ENCODE data around the gene SNX30.

The SNX30 gene

DNA sequence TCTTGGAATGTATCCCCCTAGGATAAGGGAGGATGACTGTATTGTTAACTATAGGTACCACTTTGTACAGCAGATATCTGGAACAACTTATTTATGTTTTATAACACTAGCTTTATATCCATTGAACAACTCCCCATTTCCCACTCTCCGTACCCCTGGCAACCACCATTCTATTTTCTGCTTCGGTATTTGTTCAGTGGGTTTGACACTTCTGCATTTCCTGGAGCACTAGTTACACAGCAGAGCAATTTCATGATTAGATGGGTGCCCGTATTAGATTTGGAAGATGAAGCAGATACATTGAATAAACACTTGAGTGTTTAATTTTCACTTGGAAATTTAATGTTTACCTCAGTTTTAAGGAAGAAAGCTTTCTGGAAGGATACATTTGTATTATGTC, 72.7 kb downstream of the SNX30 start:
- H3K9me3 ChIP-seq (ENCODE audit: insufficient read depth, low read depth, low read length), result no peaks in the 10 kb centered on the region
- no peaks in the 10 kb centered on the region for H3K9me2 ChIP-seq (replicated peaks; ENCODE audit: low read depth, low read length)
- H3K4me1 ChIP-seq (ENCODE audit: insufficient read depth, low read length, poor library complexity, severe bottlenecking), result no peaks in the 10 kb centered on the region
- no peaks in the 10 kb centered on the region for H3K79me2 ChIP-seq (ENCODE audit: insufficient read depth, low read length)
- no peak overlapping the region for H3K4me3 ChIP-seq (ENCODE audit: low read length, poor library complexity, severe bottlenecking)
- H3K4me2 ChIP-seq (ENCODE audit: low read depth, low read length, poor library complexity, severe bottlenecking), result no peak overlapping the region
- no peaks in the 10 kb centered on the region for H3K36me3 ChIP-seq (ENCODE audit: insufficient read depth, low read length)
- no peak overlapping the region for H2AFZ ChIP-seq (ENCODE audit: low read length)
- H3K27me3 ChIP-seq (ENCODE audit: insufficient read depth, low read length, poor library complexity, severe bottlenecking), result no peaks in the 10 kb centered on the region
- no peaks in the 10 kb centered on the region for H3F3A ChIP-seq (ENCODE audit: low read depth)
- no peak for TF ChIP-seq EZH2phosphoT487 (IDR thresholded peaks at IDR 0.05; ENCODE audit: borderline replicate concordance)
- TF ChIP-seq, protein P1, sequence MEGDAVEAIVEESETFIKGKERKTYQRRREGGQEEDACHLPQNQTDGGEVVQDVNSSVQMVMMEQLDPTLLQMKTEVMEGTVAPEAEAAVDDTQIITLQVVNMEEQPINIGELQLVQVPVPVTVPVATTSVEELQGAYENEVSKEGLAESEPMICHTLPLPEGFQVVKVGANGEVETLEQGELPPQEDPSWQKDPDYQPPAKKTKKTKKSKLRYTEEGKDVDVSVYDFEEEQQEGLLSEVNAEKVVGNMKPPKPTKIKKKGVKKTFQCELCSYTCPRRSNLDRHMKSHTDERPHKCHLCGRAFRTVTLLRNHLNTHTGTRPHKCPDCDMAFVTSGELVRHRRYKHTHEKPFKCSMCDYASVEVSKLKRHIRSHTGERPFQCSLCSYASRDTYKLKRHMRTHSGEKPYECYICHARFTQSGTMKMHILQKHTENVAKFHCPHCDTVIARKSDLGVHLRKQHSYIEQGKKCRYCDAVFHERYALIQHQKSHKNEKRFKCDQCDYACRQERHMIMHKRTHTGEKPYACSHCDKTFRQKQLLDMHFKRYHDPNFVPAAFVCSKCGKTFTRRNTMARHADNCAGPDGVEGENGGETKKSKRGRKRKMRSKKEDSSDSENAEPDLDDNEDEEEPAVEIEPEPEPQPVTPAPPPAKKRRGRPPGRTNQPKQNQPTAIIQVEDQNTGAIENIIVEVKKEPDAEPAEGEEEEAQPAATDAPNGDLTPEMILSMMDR (conservative IDR thresholded peaks at IDR 0.05; ENCODE audit: low read length), result no peak
- H4K20me1 ChIP-seq (ENCODE audit: insufficient read depth, low read length, poor library complexity, severe bottlenecking), result no peaks in the 10 kb centered on the region
- no peak overlapping the region for H3K9ac ChIP-seq (ENCODE audit: low read depth, low read length, poor library complexity, severe bottlenecking)

DNA sequence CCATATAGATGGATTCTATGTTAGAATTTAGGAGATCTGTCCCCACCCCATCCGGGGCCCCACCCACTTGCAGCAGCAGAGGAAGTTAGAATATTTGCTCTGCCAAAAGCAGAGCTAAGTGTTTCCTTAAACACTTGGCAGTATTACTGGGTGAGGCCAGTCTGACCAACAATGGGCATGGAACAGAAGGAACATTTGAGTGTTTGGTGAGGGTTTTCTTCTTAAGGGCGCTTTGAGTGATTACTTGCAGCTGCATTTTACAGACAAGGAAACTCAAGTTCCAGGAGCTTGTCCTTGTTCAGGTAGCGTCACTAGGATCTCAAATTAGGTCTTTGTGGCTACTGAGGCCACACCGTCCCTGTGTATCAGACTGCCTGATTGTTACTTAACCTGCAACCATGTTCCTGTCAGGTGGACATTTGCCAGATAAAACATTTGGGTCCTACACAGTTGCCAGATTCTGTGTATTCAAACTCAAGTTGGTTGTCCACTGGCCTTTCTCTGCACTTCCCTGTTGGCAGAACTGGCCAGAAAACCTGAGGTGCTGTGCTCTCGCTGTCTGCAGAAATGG, 80.8 kb downstream of the SNX30 start:
- H3F3A ChIP-seq (ENCODE audit: low read depth), result no peaks in the 10 kb centered on the region
- H2AFZ ChIP-seq (ENCODE audit: low read length), result no peak overlapping the region
- H3K9ac ChIP-seq (ENCODE audit: low read depth, low read length, poor library complexity, severe bottlenecking), result no peak overlapping the region
- no peaks in the 10 kb centered on the region for H3K9me3 ChIP-seq (ENCODE audit: insufficient read depth, low read depth, low read length)
- no peak overlapping the region for H3K4me2 ChIP-seq (ENCODE audit: low read depth, low read length, poor library complexity, severe bottlenecking)
- H3K4me1 ChIP-seq (ENCODE audit: insufficient read depth, low read length, poor library complexity, severe bottlenecking), result no peaks in the 10 kb centered on the region
- H4K20me1 ChIP-seq (ENCODE audit: insufficient read depth, low read length, poor library complexity, severe bottlenecking), result no peaks in the 10 kb centered on the region
- no peak overlapping the region for H3K4me3 ChIP-seq (ENCODE audit: low read length, poor library complexity, severe bottlenecking)
- TF ChIP-seq, protein P1 (conservative IDR thresholded peaks at IDR 0.05; ENCODE audit: low read length), result no peak
- TF ChIP-seq EZH2phosphoT487 (IDR thresholded peaks at IDR 0.05; ENCODE audit: borderline replicate concordance), result no peak
- no peaks in the 10 kb centered on the region for H3K27me3 ChIP-seq (ENCODE audit: insufficient read depth, low read length, poor library complexity, severe bottlenecking)
- no peaks in the 10 kb centered on the region for H3K79me2 ChIP-seq (ENCODE audit: insufficient read depth, low read length)
- H3K9me2 ChIP-seq (replicated peaks; ENCODE audit: low read depth, low read length), result no peaks in the 10 kb centered on the region
- H3K36me3 ChIP-seq (ENCODE audit: insufficient read depth, low read length), result no peaks in the 10 kb centered on the region

DNA sequence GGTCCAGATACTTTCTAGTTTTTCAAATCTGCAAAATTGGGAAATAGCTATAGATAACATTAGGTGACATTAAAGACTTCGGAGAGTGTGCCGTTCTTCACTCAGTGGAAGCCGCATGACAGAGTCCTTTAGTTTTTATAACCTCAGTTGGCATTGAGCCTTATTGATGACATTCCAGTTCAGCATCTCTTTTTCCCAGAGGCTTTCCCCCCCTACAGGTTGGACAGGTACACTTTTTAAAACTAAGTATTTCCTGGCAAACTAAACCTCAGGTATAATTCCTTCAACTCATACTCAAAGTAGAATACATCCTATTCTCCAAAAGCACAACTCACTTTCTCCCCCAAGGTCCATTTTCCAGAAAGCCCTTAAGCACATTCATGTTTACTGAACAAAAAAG, 81.4 kb downstream of the SNX30 start:
- Histone ChIP-seq H3K9me2 (replicated peaks; ENCODE audit: low read depth, low read length) (no peaks in the 10 kb centered on the region), H3K27me3 (ENCODE audit: insufficient read depth, low read length, poor library complexity, severe bottlenecking) (no peaks in the 10 kb centered on the region), H3K4me2 (ENCODE audit: low read depth, low read length, poor library complexity, severe bottlenecking) (no peak overlapping the region), H3F3A (ENCODE audit: low read depth) (no peaks in the 10 kb centered on the region), H2AFZ (ENCODE audit: low read length) (no peak overlapping the region), H3K4me3 (ENCODE audit: low read length, poor library complexity, severe bottlenecking) (no peak overlapping the region), H3K9ac (ENCODE audit: low read depth, low read length, poor library complexity, severe bottlenecking) (no peak overlapping the region), H3K36me3 (ENCODE audit: insufficient read depth, low read length) (no peaks in the 10 kb centered on the region), H3K9me3 (ENCODE audit: insufficient read depth, low read depth, low read length) (no peaks in the 10 kb centered on the region), H4K20me1 (ENCODE audit: insufficient read depth, low read length, poor library complexity, severe bottlenecking) (no peaks in the 10 kb centered on the region), H3K4me1 (ENCODE audit: insufficient read depth, low read length, poor library complexity, severe bottlenecking) (no peaks in the 10 kb centered on the region), H3K79me2 (ENCODE audit: insufficient read depth, low read length) (no peaks in the 10 kb centered on the region)
- TF ChIP-seq, protein P1 (conservative IDR thresholded peaks at IDR 0.05; ENCODE audit: low read length), result no peak
- TF ChIP-seq EZH2phosphoT487 (IDR thresholded peaks at IDR 0.05; ENCODE audit: borderline replicate concordance), result no peak
